ENCODE measurements around the gene KLHL24.
"Not testable (repeated sequence)": the region's sequence is repeated elsewhere in the genome, so short reads cannot be mapped to it uniquely, and the experiment has no call there.

The KLHL24 gene

DNA sequence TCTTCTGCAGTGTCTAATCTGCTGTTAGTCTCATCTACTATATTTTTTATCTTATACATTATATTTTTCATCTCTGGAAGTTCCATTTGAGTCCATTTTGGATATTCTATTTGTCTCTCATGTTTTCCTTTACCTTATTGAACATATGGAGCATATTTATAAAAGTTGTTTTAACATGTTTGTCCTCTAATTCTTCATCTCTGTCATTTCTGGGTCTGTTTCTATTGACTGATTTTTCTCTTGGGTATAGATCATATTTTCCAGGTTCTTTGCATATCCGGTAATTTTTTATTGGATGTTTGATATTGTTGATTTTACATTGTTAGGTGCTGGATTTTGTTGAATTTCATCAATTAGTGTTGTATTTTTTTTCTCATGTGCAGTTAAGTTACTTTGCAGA is 37.5 kb upstream of the KLHL24 start:
- Histone ChIP-seq H3K23ac (ENCODE audit: low read length in 2 of 2) (no peak overlapping the region), H4K8ac (ENCODE audit: low read length) (no peak overlapping the region), H3K79me1 (replicated peaks; ENCODE audit: low read length, poor library complexity, severe bottlenecking) (no peaks in the 10 kb centered on the region), H4K91ac (ENCODE audit: low read length) (no peak overlapping the region), H3K36me3 (ENCODE audit: control insufficient read depth in 1 of 2, insufficient read depth in 2 of 2, low read depth in 1 of 2, low read length in 2 of 2) (no peaks in the 10 kb centered on the region), H3K9ac (ENCODE audit: low read length) (no peak overlapping the region), H2AFZ (ENCODE audit: low read depth, low read length) (no peak overlapping the region), H3K4ac (ENCODE audit: low read depth in 1 of 2, low read length in 2 of 2) (no peak overlapping the region), H2BK15ac (ENCODE audit: low read depth, poor library complexity, severe bottlenecking) (no peak overlapping the region), H2BK5ac (ENCODE audit: low read depth, low read length, poor library complexity, severe bottlenecking) (no peak overlapping the region), H2BK12ac (ENCODE audit: low read length in 2 of 2) (no peak overlapping the region), H2BK120ac (ENCODE audit: low read depth, low read length) (no peak overlapping the region), H3K18ac (ENCODE audit: low read depth in 1 of 2, low read length in 2 of 2) (no peak overlapping the region), H3K4me1 (ENCODE audit: control insufficient read depth, insufficient read depth, low read depth, low read length) (no peaks in the 10 kb centered on the region), H3K27me3 (ENCODE audit: control insufficient read depth in 1 of 2, insufficient read depth in 1 of 2, low read length in 2 of 2) (peaks cover 0 to 3% of the 10 kb centered on the region in 2 experiments), H3K4me2 (ENCODE audit: low read length, poor library complexity, severe bottlenecking) (no peak overlapping the region), H3K14ac (ENCODE audit: low read length in 2 of 2) (no peak overlapping the region), H2AK5ac (ENCODE audit: low read length, severe bottlenecking) (no peak overlapping the region), H3K4me3 (ENCODE audit: insufficient read depth in 1 of 2, low read depth in 1 of 2, low read length in 2 of 2) (no peak overlapping the region), H3K27ac (ENCODE audit: low read length, poor library complexity, severe bottlenecking) (no peak overlapping the region), H3K9me3 (ENCODE audit: control insufficient read depth, low read length) (peaks cover 18% of the 10 kb centered on the region)
- 0% methylated on average over 1 of the region's 1 CpG for whole genome bisulfite sequencing
- no peak for DNase-seq

GRCh38 chr3:183611326-183611725 is 24.1 kb upstream of the KLHL24 start:
- not testable (repeated sequence) for H4K91ac ChIP-seq (ENCODE audit: low read length); H3K79me1 ChIP-seq (replicated peaks; ENCODE audit: low read length, poor library complexity, severe bottlenecking); H3K4ac ChIP-seq (ENCODE audit: low read depth in 1 of 2, low read length in 2 of 2); H3K4me1 ChIP-seq (ENCODE audit: control insufficient read depth, insufficient read depth, low read depth, low read length); H2BK12ac ChIP-seq (ENCODE audit: low read length in 2 of 2); H3K14ac ChIP-seq (ENCODE audit: low read length in 2 of 2); DNase-seq; H2BK15ac ChIP-seq (ENCODE audit: low read depth, poor library complexity, severe bottlenecking); H3K18ac ChIP-seq (ENCODE audit: low read depth in 1 of 2, low read length in 2 of 2); H2BK5ac ChIP-seq (ENCODE audit: low read depth, low read length, poor library complexity, severe bottlenecking); H3K36me3 ChIP-seq (ENCODE audit: control insufficient read depth in 1 of 2, insufficient read depth in 2 of 2, low read depth in 1 of 2, low read length in 2 of 2); H3K23ac ChIP-seq (ENCODE audit: low read length in 2 of 2); H3K9ac ChIP-seq (ENCODE audit: low read length); H3K27ac ChIP-seq (ENCODE audit: low read length, poor library complexity, severe bottlenecking); H4K8ac ChIP-seq (ENCODE audit: low read length); H3K4me2 ChIP-seq (ENCODE audit: low read length, poor library complexity, severe bottlenecking); H2AFZ ChIP-seq (ENCODE audit: low read depth, low read length); H3K4me3 ChIP-seq (ENCODE audit: insufficient read depth in 1 of 2, low read depth in 1 of 2, low read length in 2 of 2); H2AK5ac ChIP-seq (ENCODE audit: low read length, severe bottlenecking); H2BK120ac ChIP-seq (ENCODE audit: low read depth, low read length); H3K27me3 ChIP-seq (ENCODE audit: control insufficient read depth in 1 of 2, insufficient read depth in 1 of 2, low read length in 2 of 2); H3K9me3 ChIP-seq (ENCODE audit: control insufficient read depth, low read length)
- WGBS = 94% methylated on average over 3 of the region's 6 CpGs

DNA sequence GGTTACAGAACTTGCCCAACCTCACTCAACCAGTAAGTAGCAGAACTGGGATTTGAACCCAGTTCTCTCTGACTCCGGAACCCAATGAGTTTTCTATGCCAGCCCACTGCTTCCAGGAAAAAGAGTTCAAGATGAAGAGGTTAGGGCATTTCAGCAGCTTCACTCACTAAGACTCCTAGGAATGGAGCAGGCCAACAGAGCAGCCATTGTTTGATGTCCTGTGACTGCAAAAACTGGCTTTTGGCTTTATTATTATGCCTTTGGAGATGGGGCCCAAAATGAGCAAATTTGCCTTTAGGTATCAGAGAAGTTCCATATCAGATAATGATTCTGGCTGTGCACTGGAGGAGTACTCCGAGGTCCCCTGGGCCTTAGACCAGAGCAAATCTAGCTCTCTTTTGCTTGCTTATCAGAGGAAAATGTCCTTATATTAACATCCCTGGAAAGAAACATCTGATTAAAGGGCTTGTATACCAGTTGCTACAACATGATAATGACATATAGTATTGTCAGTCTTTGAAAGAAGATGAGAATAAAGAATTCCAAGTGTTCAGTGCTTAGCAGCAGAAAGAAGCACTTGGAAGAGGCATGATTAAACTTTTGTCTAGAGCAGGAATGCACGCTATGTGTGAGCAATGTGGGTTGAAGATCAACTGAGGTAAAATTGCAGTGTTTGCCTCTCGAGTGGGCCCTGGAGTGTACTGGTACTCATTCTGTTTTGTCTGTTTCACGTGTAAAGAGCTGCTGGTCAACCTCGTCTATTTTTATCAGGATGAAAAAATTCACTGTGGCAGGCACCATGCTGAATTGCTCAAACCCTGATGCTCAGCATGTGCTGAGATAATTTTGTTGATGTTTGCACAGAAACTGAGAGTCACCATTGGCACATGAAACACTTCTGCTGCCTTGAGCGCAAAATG is 21.8 kb upstream of the KLHL24 start:
- Histone ChIP-seq H3K4me1 (ENCODE audit: control insufficient read depth, insufficient read depth, low read depth, low read length) (no peaks in the 10 kb centered on the region), H3K27me3 (ENCODE audit: control insufficient read depth in 1 of 2, insufficient read depth in 1 of 2, low read length in 2 of 2) (peaks cover 0 to 19% of the 10 kb centered on the region in 2 experiments), H2AK5ac (ENCODE audit: low read length, severe bottlenecking) (no peak overlapping the region), H3K27ac (ENCODE audit: low read length, poor library complexity, severe bottlenecking) (no peak overlapping the region), H3K4ac (ENCODE audit: low read depth in 1 of 2, low read length in 2 of 2) (no peak overlapping the region), H3K18ac (ENCODE audit: low read depth in 1 of 2, low read length in 2 of 2) (no peak overlapping the region), H2BK15ac (ENCODE audit: low read depth, poor library complexity, severe bottlenecking) (no peak overlapping the region), H3K36me3 (ENCODE audit: control insufficient read depth in 1 of 2, insufficient read depth in 2 of 2, low read depth in 1 of 2, low read length in 2 of 2) (no peaks in the 10 kb centered on the region), H3K9me3 (ENCODE audit: control insufficient read depth, low read length) (no peaks in the 10 kb centered on the region), H3K79me1 (replicated peaks; ENCODE audit: low read length, poor library complexity, severe bottlenecking) (no peaks in the 10 kb centered on the region), H3K14ac (ENCODE audit: low read length in 2 of 2) (no peak overlapping the region), H3K4me2 (ENCODE audit: low read length, poor library complexity, severe bottlenecking) (no peak overlapping the region), H2AFZ (ENCODE audit: low read depth, low read length) (no peak overlapping the region), H2BK120ac (ENCODE audit: low read depth, low read length) (no peak overlapping the region), H4K8ac (ENCODE audit: low read length) (no peak overlapping the region), H3K23ac (ENCODE audit: low read length in 2 of 2) (no peak overlapping the region), H3K9ac (ENCODE audit: low read length) (no peak overlapping the region), H3K4me3 (ENCODE audit: insufficient read depth in 1 of 2, low read depth in 1 of 2, low read length in 2 of 2) (no peak overlapping the region), H4K91ac (ENCODE audit: low read length) (no peak overlapping the region), H2BK5ac (ENCODE audit: low read depth, low read length, poor library complexity, severe bottlenecking) (no peak overlapping the region), H2BK12ac (ENCODE audit: low read length in 2 of 2) (no peak overlapping the region)
- DNase-seq = no peak
- 78% methylated on average over 6 of the region's 7 CpGs for WGBS

DNA sequence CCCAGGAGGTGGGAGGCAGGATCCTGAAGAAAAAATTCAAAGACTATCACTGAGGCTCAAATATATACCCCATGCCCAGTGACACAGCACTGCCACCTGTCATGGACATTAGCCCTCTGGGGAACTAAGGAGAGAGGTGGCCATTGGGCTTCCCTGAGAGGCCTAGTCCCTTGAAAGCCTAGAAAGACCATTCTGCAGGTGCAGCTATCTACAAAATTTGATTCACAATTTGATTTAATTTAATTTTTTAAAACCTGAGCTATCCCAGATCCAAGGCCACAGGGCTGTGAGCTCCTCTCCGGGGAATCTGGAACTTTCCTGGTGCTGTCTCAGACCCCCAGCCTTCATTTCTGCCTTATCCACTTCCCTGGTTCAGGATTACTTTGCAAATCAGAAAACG is 16.9 kb upstream of the KLHL24 start:
- DNase-seq = no peak
- no peak overlapping the region for H3K4ac ChIP-seq (ENCODE audit: low read depth in 1 of 2, low read length in 2 of 2)

More for the DNA sequence above, 16.9 kb upstream of the KLHL24 start:
- H3K14ac ChIP-seq (ENCODE audit: low read length in 2 of 2) = no peak overlapping the region
- no peak overlapping the region for H4K91ac ChIP-seq (ENCODE audit: low read length)
- H3K9ac ChIP-seq (ENCODE audit: low read length) = no peak overlapping the region
- H3K23ac ChIP-seq (ENCODE audit: low read length in 2 of 2) = no peak overlapping the region
- no peak overlapping the region for H2BK12ac ChIP-seq (ENCODE audit: low read length in 2 of 2)
- H4K8ac ChIP-seq (ENCODE audit: low read length) = no peak overlapping the region
- no peak overlapping the region for H3K27ac ChIP-seq (ENCODE audit: low read length, poor library complexity, severe bottlenecking)
- no peaks in the 10 kb centered on the region for H3K79me1 ChIP-seq (replicated peaks; ENCODE audit: low read length, poor library complexity, severe bottlenecking)
- no peak overlapping the region for H2AK5ac ChIP-seq (ENCODE audit: low read length, severe bottlenecking)
- H3K9me3 ChIP-seq (ENCODE audit: control insufficient read depth, low read length) = no peaks in the 10 kb centered on the region
- WGBS = 89% methylated on average over 2 of the region's 2 CpGs
- no peak overlapping the region for H3K18ac ChIP-seq (ENCODE audit: low read depth in 1 of 2, low read length in 2 of 2)
- no peak overlapping the region for H2AFZ ChIP-seq (ENCODE audit: low read depth, low read length)
- no peak overlapping the region for H2BK120ac ChIP-seq (ENCODE audit: low read depth, low read length)
- no peak overlapping the region for H3K4me2 ChIP-seq (ENCODE audit: low read length, poor library complexity, severe bottlenecking)
- no peaks in the 10 kb centered on the region for H3K36me3 ChIP-seq (ENCODE audit: control insufficient read depth in 1 of 2, insufficient read depth in 2 of 2, low read depth in 1 of 2, low read length in 2 of 2)
- no peak overlapping the region for H2BK15ac ChIP-seq (ENCODE audit: low read depth, poor library complexity, severe bottlenecking)
- no peak overlapping the region for H3K4me3 ChIP-seq (ENCODE audit: insufficient read depth in 1 of 2, low read depth in 1 of 2, low read length in 2 of 2)
- peaks cover 3 to 26% of the 10 kb centered on the region in 2 experiments for H3K27me3 ChIP-seq (ENCODE audit: control insufficient read depth in 1 of 2, insufficient read depth in 1 of 2, low read length in 2 of 2)
- no peaks in the 10 kb centered on the region for H3K4me1 ChIP-seq (ENCODE audit: control insufficient read depth, insufficient read depth, low read depth, low read length)
- H2BK5ac ChIP-seq (ENCODE audit: low read depth, low read length, poor library complexity, severe bottlenecking) = no peak overlapping the region

All from mesenchymal stem cell (in vitro differentiated cells and primary cell).